Activated CD4-positive, alpha-beta T cell treated with anti-CD3 and anti-CD28 coated beads for 48 hours (primary cell): Measurements from ENCODE around the gene ANK2.

Source experiments
- DNase-seq: peaks from one replicate; pipeline ENCODE4 v3.0.0-alpha.2; 2020

The ANK2 gene

DNA sequence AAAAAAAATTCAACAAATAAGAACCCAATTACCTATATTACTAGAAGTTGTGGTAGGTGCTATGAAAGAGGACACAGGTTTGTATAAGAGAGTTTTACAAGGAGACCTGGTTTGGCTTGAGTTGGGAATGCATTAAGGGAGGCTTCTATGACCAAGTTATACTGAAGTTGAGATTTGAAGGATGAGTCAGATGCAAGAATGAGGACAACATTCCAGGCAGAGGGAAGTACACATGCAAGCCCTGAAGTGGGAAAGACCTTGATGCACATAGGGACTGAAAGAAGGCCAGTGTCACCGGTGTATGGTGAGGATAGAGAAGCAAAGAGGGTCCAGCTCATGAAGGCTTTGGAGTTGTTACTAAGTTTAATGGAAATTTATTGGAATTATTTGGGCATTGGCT is 52.2 kb downstream of the ANK2 start:
- DNase-seq = no peak

- DNase-seq = no peak
Measured at GRCh38 chr4:113103556-113103955, 54.1 kb downstream of the ANK2 start.

GRCh38 chr4:113106108-113106507 is 56.7 kb downstream of the ANK2 start:
- DNase-seq = no peak

DNA sequence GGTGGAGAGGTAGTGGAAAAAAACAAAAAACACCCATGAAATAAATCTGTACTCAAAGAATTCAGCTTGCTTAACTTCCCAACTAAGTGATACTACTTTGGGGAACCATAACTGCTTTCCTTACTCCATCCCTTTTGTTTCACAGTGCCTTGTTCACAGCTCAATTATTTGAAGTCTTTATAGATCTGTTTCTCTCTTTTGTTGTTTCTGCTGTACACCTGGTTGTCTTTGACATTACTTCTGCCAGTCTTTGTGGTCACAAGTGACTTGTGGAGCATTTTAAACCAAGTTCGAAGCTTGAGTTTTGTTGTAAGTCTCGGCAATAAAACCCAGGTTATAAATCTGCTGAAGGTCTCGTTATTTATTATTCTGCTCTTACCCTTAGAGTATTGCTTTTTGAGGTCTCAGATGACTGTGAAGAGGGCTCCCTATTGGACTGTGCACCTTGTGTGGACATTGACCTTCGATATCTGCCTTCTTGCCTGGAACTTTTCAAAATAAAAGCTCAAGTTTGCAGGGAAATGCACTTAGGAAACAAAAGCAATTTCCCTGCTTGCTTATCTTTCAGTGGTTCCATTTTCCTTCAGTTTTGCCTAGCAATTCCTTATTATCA is 59.8 kb downstream of the ANK2 start:
- DNase-seq = no peak

DNA sequence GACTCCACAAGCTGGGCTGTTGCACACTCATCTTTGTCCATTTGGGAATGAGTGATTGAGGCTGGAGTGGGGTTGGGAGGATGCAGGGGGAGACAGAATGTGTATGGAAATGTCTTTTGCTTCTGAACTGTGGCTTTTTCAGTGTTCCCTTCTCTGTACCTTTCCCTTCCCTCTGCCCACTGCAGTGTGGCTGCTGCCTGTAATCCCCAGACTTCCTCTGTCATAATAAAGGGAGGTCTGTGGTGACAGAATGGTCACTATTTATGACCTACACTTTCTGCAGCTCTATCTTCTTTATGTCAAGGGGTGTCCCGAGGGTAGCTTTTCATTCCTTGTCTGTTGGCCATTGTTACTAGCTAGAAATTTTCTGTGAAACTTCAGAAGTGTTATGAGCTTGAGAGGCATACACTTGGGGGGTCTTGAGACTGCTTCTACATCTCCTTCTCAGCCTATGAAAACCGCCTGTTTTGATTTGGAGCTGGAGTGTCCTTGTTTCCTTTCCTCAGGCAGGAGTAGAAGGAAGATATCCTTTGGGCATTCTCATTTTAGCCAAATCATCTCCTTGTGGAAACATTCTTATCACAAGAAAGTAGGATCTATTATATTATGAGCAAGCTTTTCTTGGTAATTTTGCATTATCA is 63.0 kb downstream of the ANK2 start:
- no peak for DNase-seq

DNA sequence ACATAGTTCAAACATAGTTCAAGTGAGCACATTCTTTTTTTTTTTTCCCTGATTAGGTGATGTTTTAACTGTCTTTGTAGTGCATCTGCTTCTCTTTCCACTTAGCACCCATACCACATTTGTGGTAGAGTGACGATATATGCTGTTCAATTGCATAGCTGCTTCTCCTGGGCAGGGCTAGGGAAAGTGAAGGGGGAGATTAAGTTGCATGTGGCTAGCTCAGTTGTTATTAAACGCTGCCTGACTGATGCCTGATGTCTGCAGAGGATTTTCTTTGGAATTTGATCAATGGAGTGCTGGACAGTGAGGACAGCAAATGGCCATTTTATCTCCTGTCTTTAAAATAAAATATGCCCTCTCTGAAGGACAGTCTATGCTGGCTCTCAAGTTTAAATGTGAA is 63.7 kb downstream of the ANK2 start:
- no peak for DNase-seq

DNA sequence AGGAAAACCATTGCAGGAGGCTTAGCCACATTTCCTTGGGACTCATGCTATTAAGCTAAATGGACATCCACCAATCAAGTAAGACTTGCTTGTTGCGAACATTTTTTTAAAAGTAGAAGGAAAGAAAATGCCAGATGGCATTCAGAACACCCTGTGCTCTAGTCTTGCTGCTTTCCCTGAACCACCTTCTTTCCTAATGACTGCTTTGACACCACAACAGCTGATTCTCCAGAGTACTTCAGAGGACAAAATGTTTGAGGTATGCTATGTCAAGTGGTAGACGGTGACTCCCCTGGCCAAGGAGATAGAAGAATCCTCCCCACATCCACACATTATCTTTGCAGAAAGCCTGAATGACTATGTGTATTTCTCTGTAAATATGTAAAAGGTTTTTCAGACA is 65.4 kb downstream of the ANK2 start:
- no peak for DNase-seq

DNA sequence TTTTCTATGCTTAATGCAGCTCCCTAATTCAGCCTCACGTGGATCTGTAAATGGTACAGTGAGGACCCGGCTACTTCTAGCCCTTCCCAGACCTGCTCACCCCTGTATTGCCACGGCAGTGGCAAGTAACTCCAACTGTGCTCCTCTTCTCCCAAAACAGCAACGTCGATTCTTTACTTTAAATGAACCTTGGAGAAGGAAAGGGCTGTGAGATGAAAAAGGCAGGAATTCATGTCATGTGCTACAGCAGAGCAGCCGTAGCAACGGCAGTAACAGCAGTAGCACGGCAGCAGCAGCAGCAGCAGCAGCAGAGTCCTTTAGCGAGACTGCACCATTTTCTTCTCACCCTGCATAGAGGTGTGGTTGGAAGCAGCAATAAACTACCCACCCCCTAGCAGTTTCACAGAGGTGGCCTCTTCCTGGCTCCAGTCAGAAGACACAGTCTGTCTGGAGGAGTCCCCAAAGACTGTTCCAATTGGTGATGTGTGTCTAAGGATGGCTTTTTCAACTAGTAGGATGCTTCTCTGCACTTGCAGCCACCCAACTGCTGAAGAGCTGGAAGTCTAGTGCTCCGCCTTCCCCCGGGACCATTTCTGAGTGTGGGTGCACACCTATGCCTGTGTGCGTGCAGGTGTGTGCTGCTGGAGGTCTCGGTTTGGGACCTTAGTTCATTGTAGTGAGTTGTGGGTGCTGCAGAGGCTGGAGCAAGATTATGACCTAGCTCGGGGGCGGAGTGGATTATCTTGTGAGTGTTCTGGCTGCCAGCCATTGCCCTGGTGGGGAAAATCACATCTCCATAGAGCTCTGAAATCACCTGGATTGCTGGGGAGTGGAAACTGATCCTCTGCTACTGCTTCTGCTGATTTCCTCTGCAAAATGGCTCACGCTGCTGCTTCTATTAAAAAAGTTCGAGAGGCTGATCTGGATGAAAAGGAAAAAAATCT is 67.2 kb downstream of the ANK2 start:
- no peak for DNase-seq

DNA sequence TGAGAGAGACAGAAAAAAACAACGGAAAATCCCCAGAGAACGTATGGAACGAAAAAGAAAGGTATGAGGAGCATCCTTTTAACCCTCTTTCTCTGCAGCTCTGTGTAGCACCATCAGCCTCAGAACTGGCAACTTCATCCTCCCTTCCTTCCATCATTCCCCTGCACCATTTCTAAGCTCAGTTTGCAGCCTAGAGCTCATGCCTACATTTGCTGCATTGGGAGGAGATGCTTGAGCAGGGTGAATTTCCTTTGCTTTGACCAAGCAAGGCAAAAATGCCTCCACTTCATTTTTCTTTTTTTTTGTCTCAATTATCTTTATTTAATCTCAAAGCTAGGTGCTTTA is 67.9 kb downstream of the ANK2 start:
- DNase-seq = no peak

DNA sequence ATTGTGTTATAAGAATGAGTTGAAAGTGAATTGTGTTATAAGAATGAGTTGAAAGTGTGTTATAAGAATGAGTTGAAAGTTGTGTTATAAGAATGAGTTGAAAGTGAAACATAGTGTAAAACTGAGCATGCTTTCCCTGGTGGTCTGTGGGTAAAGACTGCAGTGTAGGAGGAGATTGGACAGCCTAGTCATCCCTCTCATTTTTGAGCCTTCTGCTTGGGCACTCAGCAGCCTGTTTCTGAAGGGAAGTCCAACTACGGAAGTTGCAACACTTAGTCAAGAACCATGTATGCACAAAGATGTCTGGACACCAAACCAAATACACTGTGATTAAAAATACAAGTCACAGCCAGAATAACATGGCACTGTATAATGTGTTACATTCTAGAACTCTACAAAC is 72.6 kb downstream of the ANK2 start:
- DNase-seq = no peak

DNA sequence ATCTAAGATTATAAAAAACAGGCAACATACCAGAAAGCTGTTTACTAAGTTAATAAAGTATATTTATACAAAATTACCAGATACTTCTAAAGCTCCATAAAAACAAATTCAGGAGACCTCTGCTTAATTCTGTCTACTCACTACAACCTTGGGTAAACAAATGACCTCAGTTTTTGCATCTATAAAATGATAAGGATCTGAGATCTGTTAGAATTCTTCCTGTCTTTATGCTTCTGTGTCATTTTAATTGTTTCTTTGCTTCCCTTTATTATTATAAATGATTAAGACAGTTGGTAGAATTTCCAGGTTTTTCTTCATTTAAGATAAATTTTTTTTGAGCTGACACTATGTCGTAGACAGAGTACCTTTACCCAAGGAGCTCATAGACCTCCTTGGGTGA is 76.0 kb downstream of the ANK2 start:
- no peak for DNase-seq

DNA sequence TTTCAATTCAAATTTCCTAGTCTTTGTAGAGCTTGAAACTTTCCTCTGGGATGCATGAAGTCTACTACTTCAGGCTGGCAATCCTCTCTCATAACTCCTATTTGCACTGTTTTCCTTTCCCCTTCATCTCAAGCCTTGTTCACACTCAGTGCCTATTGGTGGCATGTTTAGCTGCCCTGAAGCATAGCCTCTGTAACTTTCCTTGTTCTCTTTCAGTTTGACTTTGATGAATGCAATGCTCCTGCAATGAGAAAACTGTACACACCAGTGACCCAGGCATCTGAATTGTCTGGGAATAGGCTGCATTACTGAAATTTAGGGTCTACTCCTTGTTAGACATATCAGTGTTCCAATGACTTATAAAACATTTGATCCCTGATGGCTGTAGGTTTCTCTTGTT is 81.7 kb downstream of the ANK2 start:
- DNase-seq = no peak

- DNase-seq = no peak
Measured at GRCh38 chr4:113131621-113132020, 82.2 kb downstream of the ANK2 start.

GRCh38 chr4:113141901-113142346 is 92.5 kb downstream of the ANK2 start:
- DNase-seq = no peak

GRCh38 chr4:113142351-113142750 is 92.9 kb downstream of the ANK2 start:
- DNase-seq = no peak

DNA sequence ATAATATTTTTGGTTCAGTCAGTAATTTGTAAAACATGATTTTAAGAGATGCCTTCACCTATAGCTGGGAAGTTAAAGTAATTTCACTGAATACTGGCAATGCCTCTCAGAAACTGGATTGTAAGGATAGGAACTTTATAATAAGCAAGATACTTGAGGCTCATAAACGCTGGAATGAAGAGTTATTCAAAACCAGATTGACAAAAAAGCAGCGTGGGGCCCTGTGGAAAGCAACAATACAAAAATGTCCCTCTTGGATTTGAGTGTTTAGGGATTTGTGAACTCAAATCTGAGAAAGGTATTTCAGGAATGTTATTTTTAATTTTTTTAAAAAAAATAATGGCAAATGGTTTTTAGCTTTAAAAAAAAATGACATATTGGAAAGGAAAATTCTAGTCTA is 94.6 kb downstream of the ANK2 start:
- no peak for DNase-seq

DNA sequence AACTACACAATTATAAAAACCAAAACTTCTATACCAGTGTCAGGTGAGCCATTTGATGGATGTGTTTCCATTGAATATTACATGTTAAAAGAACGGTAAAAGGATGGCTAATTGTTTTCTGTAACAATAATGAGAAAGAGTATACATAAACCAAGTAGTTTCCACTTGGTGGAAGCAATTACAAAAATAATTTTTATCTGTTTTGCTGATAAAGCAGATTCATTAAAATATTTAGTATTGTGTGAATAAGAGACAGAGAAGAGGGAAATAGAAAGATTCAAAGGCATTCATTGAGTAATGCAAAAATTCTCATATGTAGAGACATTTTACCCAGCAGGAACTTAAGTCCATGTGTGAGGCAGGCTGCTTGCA is 95.7 kb downstream of the ANK2 start:
- DNase-seq = no peak

DNA sequence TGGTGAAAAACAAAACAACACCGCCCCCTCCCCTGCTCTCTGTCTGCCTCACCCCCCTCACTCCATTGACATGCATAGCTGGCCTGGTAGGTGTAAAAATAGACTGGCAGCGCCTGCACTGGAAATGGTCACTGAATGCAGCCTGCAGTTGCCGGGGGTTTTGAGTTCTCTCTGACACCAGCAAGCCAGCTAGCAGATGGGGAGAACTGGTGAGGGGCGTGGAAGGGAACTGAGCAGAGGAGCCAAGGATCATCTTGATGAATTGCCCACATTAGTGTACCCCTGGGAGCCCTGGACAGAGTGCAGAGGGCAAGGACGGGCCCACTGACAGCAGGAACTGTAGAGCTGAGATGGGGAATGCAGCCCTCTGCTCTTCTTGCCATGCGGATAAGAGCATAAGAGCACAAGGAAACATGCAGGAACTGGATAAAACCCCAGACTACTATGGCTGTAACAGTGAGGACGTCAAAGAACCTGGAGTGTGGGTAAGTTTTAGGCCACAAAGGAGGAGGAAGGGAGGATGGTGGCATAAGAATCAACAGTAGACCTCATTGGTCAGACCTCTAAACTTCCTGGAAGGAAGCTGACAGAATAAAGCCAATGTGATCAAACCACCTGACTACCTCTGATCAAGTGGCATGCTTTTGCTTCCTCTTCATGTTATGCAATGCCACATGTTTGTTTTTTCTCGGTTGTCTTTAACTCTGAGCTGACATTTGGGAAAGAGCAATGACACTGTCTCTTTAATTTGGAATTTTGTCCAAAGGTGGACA is 96.3 kb downstream of the ANK2 start:
- DNase-seq = no peak

DNA sequence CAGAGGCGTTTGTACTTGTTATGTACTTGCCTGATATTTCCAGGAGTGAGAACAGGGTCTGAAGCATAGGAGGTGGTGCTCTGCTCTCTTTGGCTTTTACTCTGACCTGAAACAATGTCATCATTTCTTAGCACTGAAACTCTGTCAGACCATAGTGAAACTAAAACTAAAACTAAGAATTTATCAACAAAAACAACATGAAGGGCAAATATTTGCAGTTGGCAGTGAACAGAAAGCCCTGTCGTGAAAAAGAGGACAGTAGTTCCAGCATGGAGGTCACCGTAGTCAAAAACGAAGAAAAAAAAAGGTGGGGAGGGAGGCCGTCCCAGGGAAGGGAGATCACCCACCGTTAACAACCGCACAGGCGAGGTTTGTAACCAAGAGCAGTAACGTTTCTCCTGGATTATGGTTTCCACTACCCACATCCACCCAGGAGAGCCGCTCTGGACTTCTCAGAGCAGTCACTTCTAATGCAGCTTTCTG is 97.5 kb downstream of the ANK2 start:
- DNase-seq = no peak

- DNase-seq = no peak
Measured at GRCh38 chr4:113147498-113148111, 98.2 kb downstream of the ANK2 start.

GRCh38 chr4:113148925-113149324 is 99.5 kb downstream of the ANK2 start:
- DNase-seq = no peak

DNA sequence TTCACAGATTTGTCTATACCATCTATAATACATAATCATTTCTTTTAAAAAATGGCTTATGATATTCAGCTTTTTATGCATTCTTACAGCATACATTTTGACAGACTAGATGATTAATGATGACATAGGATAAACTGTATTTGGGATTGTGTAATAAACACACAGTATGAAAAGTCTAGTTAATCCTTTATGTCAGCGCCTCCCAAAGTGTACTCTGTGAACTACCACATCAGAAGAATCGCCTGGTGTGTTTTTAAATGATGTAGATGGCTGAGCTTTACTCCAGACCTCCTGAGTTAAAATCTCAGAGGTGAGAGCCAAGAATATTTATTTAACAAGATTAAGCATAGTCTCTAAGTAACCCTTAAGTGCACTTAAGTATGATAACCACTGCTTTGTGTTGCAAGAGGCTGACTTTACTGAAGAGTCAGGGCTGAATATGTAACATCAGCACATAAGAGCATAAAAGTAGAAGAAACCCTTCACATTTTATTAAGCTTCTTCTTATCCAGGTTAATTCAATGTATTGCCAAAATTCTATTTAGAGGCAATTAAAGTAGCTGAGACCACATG is 104.2 kb downstream of the ANK2 start:
- DNase-seq = no peak
